GM21423 (cell line): ENCODE results near the gene ACAP3.

Experiments used
- ATAC-seq: cut with Tn5 transposase; IDR thresholded peaks from one replicate; pipeline ENCODE4 v1.9.1; 2021; ENCODE audit warnings: mild to moderate bottlenecking, moderate library complexity; ENCODE audit not compliant: unreplicated experiment

Gene ACAP3

DNA sequence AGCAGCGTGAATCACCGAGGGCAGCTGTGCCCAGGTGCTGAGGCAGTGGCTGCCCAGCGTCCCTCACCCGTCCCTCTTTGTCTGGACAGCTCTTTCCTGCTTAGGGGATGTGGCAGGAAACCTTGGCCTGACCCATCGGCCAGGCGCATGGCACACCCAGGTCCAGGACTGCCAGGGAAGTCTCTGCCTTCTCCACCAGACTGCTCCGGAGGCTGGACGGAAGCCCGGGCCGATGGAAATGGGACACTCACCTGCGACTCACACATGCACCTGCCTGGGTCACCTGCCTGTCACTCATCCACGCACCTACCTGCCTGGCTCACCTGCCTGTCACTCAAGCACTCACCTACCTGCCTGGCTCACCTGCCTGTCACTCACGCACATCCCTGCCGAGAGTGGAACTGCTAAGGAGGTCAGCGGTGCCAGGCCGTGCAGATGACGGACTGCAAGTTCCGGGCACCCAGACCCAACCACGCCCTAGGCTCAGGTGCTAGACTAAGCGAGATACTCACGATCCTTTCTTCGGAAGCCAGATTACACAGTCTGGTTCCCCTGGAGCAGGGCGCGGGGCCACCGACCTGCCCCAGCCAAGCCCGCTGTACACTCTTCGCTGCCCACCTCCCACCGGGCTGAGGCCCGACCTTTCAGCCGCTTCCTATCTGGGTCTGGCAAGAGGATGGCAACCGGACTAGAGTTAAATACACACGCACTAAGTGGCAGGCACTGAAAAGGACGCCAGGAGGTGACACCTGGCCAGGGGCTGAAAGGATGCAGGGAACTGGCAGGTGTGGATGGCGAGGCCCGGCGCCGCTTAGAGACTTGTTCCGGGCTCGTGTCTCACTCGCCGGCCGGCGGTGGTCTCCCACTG lies 35.2 kb downstream of the ACAP3 start:
- no peak for ATAC-seq

DNA sequence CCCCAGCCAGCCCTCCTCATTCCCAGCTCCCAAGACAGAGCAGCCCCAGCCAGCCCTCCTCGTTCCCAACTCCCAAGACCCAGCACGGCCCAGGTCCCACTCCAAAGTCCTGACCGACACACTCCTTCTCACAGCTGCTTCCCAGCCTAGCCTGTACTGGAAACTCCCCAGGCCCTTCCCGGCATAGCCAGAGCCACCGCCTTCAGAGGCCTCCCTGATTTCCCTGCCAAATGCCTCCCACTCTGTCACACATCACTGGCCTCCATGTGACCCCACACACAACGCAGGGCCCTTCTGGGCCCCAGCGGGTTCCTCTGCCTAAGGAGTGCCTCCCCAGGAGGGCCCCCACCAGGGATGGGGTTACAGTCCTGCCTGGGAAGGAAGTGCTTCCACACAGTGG lies 36.9 kb downstream of the ACAP3 start:
- no peak for ATAC-seq

DNA sequence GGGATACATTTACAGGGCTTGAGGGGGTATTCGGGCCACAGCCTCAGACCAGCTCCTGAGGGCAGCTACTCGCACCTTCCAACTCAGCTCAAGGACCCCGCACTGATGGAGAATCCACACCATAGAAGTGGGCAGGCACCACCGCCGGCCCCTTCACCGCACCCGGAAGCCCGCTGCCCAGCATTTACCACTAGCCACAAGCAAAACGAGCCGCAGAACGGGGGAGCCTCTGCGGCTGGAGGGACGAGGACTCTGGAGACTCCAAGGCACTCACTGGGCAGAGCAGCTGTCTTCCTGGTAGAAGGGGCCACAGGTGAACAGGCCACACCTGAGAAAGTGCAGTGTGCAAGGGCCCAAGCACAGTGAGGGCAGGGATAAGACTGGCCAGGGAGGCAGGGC lies 39.4 kb downstream of the ACAP3 start:
- ATAC-seq, result no peak

DNA sequence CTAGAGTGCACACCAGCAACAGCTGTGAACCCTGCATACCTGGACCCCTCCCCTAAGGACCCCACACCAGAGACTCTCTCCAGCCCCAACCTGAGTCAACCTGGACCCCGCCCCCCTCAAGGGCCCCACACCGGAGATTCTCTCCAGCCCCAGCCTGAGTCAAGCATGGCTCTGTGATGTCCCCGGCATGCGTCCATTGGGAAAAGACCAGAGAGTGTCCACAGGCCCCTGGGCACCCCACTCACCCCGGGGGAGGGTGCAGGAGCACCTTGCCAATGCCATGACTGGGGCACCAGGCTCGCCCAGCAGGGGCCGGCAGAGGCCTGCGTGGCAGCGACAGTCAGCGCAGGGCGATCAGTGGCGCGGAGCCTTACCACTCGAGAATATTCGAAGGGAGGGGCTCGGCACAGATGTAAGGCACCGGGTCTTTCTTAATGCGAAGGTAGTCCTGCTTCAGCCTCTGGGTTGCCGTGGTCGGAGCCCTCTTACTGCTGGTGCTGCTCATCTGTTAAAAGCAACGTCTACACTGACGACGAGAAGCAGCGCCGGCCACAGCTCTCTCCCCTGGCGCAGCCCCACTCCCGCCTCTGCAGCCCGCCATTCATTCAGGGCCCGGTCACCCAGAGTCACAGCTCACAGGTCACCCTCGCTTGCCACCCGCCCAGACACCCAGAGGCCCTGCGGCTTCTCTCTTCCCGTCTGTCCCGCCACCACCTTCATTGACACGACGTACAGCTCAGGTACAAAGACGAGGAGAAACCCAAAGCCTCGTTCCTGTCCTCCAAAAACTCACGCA lies 40.0 kb downstream of the ACAP3 start:
- no peak for ATAC-seq

DNA sequence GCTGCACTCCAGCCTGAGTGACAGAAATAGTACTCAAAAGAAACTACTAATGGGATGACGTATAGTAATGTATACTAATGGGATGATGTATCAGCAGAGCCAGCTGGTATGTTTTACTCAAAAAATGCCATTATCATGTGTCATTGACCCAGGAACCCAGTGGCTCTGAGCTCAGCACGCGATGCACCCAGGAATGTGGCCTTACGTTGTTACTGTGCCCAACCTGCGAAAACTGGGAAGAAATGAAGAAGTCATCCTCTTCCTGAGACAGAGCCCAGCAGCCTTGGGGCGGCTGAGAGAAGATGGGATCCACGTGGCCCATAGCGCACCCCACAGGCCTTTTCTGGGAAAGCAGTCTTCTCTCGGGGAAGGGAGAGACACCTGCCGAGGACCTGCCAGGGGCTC lies 42.9 kb downstream of the ACAP3 start:
- ATAC-seq, result no peak

DNA sequence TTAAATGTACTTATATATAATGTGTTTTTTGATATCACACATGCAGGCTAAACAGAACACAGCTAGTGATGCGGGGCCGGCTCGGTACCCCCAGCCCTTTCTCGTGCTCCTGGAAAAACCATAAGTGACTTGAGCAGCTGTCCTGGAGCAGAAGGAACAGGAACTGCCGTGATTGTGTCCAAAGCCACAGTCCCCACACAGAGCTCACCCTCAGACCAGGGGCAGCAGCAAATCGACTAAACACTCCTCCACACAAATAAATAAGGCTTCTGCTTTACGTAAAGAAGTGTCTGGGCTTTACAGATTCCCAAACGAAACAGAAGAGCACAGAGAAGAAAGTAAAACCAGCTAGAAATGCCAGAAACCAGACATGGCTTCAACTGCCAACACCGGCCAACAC lies 43.7 kb downstream of the ACAP3 start:
- ATAC-seq, result no peak

DNA sequence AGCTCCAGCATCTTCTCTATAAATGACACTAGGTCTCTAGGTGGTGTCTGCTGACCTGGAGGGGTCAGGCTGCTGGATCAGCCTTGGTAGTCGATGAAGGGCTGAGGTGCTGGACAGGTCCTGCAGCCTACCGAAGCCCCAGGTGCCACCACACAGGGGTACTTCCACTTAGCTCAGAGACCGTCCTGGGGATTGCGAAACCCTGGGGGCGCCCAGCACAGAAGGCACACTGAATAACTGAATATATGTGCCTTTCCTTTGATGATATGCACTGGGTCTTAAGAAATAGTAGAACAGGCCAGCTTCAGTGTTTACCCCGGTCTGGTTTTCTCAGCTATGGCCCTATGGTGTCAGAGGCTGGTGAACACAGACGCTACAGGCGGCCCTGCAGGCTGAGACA lies 45.0 kb downstream of the ACAP3 start:
- no peak for ATAC-seq

DNA sequence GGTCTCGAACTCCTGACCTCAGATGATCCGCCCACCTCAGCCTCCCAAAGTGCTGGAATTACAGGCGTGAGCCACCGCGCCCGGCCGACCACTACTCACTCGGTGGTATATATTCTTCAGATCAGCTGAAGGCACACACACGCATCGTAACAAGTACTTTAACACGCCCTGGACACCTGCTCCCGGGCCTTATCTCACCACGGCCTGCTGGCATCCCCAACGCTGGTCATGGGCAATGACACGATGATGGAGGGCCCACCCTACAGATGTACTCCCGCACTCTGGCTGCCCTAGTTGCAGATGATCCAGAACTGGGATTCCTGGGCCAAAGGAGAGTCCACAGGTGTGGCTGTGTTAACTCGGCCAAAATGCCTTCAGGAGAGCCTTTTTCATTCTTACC lies 45.7 kb downstream of the ACAP3 start:
- no peak for ATAC-seq

DNA sequence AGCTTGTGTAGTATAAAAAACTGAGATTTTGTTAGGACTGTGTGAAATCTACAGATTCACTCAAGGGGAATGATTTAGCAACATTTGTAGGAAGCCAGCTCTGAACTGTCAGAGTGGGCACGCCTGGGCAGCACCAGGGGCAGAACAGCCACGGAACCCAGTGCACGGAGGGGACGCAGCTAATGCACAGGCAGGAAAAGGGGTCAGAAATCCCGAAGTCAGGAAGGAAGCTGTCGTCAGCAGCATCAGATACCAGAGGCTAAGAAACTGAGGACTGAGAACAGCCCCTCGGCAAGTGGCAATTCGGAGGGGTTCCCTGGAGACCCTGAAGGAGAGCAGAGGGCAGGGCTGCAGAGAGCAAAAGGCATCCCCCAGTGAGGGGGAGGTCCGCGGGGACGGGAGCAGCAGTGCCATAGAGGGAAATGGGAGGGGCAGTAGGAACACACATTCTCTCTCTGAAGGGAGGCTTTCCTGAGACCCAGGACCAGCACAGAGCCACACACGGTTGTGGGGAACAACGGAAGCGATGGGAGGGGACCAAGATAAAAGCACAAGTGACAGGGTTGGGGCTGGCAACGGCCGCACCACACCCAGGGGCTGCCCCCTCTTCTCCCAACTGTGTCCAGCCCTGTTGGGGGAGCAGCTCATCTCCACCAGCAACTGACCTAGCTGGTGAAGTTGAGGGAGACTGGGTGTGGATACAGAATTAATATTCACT lies 46.7 kb downstream of the ACAP3 start:
- ATAC-seq, result no peak

DNA sequence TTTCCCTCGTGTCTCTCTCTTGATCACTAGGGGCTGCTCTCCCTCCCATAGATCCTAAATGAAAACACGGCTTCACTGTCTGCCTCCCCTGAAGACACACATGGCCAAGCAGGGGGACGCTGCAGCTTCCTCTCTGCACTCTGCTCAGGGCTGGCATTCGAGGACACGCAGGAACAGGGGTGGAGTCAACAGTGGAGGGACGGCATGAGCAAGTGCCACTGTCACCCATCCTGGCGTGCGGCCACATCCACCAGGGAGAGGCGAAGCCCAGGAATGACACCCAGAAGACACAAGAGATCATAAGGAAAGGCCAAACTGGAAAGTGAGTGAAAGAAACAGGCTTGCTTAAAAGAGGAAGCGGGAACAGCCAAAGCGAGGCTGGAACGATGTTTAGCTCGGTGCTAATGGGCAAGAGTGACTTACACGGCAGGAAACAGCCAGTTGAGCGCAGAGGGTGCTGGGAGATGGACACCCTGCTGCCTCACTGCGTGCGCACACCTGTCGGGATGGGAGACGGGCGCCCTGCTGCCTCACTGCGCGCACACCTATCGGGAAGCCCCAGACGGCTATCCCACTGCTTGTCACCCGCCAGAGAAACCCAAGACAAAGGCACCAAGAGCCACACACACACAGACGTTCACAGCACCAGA lies 47.7 kb downstream of the ACAP3 start:
- no peak for ATAC-seq

DNA sequence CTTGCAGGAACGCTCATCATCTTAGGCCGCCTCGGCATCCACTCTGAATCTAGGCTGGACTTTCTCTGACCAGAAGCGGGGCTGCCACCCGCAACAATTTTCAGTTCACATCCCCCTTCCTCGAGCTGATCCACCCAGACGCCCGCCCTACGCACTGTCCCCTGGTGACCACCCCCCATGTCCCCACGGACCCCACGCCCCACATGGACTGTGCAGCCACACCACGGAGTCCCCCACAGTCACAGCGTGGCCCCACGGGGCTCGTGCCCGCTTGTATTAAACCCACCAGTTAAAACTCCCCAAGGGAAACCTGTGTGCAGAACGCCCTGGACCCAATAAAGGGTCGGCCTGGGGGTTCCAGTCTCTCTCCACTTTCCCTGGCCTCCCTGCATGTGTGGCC lies 48.2 kb downstream of the ACAP3 start:
- no peak for ATAC-seq

DNA sequence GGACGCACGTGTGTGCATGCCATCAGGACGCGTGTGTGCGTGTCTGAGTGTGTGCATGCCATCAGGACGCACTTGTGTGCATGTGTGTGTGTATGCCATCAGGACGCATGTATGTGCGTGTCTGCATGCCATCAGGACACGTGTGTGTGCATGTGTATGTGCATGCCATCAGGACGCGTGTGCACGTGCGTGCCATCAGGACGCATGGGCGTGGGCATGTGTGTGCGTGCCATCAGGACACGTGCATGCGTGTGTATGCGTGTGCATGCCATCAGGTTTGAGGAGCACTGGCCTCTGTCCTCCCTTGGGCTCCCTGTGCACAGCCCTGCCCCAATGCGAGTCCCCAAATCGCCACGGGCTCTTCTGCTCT lies 48.6 kb downstream of the ACAP3 start:
- no peak for ATAC-seq

DNA sequence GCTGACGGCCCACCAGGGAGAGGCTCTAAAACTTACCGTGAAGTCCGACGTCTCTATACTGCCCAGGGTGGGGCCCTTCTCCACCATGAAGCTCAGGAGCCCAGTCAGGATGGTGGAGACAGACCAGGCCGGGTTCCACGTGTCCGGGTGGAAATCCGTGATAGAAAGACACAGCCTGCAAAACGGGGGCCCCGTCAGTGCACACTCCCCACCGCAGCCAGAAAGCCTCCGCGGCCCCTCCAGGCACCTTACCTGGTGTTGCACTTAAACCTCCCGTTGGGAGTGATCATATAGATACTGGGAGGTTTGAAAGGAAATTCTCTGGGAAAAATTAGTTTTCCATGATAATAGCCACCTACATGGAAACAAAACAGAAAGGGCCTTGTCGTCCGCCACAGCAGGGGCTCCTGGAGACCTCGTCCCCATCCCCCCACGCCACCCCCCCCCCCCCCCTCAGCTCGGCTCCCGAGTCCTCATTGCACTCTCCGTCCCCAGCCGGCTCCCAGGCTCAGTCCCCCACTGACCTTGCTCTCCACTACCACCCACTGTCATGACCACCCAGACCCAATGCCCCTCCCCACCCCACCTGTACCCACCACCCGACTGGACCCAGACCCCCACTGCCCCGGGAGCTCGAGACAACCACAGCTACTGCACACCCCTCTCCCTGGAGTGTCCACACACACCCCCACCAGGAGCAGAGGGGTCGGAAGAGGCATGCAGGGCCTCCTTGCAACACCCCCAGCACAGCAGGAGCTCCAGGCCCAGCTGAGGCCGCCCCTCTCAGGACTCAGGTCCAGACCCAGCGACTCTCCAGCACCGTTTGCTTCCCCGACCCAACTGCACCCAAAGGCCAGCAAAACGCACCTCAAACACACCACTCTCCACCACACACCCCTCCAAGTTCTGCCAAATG lies 50.5 kb downstream of the ACAP3 start:
- ATAC-seq, result no peak

DNA sequence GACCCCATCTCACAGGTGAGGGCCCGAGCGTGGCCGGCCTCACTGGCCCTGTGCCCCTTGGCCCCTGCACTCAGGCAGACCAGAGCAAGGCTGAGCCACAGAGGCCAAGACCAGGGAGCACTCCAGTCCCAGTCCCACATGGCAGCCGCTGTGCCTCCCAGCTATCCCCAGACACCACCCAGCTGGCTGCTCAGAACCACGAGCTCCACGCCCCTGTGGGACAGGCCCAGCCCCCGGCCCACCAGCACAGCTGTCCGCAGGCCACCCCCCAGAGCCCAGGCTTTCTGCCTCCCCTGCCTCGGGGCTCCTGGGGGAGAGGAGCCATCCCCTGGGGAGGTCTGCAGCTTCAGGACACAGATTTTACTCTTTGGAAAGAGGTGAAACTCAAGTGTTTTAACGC lies 52.1 kb downstream of the ACAP3 start:
- no peak for ATAC-seq

DNA sequence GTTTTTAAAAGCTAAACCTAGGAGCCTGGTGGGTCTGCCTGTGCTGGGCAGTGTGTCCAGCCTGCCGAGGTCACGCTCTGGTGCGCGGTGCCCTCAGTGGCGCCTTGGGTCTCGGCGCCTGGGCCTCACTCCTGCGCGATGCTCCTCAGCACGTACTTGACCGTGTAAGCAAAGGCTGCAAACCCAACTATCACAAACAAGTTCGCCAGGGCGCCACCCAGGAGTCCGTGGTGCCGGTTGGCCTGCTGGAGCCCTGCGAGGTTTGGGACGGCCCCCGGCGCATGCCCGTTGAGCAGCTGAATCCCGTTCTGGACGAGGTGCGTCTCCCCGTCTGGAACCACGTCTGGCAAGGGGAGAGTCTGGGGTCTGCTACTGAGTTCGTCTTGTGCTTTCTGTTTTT lies 52.7 kb downstream of the ACAP3 start:
- ATAC-seq, result no peak

DNA sequence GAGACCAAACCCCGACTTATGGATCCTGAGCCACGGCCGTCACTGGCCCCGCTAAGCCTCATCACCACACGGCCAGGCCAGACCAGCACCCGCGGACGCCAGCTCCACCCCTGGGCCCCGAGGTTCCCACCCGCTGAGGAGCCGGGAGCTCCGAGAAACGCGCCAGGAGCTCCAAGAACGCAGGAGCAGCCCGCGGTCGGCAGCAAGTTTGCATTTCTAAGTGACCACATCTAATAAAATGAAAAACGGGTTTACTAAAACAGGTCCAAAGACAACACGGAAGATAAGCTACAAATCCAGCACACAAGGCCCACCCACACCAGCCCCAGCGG lies 53.1 kb downstream of the ACAP3 start:
- ATAC-seq, result no peak

DNA sequence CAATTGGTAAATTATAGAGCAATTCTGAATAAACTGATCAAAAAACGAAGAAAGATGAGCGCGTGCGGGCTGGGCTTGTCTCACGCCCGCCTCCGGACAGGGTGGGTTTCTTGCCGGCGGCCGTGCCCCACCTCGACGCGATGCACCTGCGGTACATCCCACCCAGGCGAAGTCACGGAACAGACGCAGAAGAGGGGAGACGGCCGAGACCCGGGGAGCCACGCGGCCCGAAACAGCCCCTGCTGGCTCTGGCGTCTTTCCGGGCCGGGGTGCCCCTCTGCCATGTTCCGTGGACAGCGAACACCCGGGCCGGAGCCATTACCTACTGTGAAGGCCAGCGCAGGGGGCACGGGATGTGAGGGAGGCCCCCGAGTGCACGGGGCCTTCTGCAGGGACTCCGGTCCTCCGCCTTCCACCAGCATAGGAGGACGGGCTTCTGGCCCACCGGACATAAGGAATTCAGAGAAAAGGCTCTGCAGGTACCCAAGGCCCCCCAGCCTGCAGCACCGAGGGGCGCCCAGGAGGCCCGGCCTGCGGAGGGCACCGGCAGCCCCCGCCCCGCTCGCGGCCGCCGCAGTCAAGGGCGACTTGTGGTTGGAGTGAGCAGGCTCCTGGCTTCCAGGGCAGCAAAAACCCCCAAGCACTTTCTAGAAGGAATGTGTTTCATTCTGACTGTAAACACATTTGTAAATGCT lies 53.6 kb downstream of the ACAP3 start:
- ATAC-seq, result no peak

DNA sequence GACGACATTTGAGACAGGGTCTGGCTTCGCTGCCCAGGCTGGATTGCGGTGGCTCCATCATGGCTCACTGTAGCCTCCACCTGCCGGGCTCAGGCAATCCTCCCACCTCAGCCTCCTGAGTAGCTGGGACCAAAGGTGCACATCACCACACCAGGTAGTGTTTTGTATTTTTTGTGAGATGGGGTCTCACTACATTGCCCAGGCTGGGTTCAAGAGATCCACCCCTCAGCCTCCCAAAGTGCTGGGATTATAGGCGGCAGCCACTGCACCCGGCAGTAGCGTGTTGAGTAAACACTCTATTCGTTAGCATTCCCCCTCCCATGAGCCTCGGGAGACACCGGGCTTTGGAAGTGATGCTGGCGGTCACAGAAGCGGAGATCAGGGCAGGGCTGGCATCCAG lies 54.4 kb downstream of the ACAP3 start:
- no peak for ATAC-seq

DNA sequence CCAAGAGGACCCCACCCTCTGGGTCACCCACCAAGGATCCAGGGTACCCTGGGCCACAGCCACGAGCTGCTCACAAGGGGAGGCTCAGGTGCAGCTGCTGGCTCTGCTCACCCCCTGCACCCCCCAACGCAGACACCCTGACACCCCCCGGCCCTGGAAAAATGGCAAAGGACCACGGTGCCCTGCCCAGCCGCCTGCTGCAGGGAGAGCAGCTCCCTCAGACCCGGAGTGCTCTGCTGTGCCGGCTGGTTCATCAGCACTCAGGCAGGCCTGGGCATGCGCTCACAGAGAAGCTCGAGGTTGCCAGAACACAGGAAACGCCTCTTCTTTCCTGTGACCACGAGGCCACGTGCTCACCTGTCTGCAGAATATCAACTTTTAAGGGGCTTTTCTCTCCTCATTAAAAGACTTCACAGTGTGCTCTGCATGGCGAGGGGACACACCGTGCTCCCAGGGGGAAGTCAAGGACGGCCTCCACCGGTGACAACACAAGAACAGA lies 56.9 kb downstream of the ACAP3 start:
- ATAC-seq, result no peak
